Loucy (cell line): ENCODE results near the gene LCN12.

Experiments used
- H2AFZ ChIP-seq: fragments of 200-600 bp; sonication (generic); 2 replicates; pipeline ENCODE4 v1.6.0; 2016; ENCODE audit warnings: antibody characterized with exemption, mild to moderate bottlenecking, low read length, moderate library complexity
- H3F3A ChIP-seq: fragments of 200-600 bp; 2 replicates; pipeline ENCODE4 v1.6.0; 2016; ENCODE audit warnings: antibody characterized with exemption, low read depth, mild to moderate bottlenecking
- H3K27me3 ChIP-seq: fragments of 200-600 bp; sonication (generic); 2 replicates; pipeline ENCODE4 v1.6.1; 2014; ENCODE audit warnings: low read length, mild to moderate bottlenecking; ENCODE audit not compliant: insufficient read depth, poor library complexity, severe bottlenecking
- H3K36me3 ChIP-seq: fragments of 200-600 bp; sonication (generic); 2 replicates; pipeline ENCODE4 v1.6.1; 2016; ENCODE audit warnings: low read length; ENCODE audit not compliant: insufficient read depth
- H3K4me1 ChIP-seq: fragments of 200-600 bp; sonication (generic); 2 replicates; pipeline ENCODE4 v1.5.1; 2014; ENCODE audit warnings: low read length, mild to moderate bottlenecking; ENCODE audit not compliant: insufficient read depth, poor library complexity, severe bottlenecking
- H3K4me2 ChIP-seq: fragments of 200-600 bp; sonication (generic); 2 replicates; pipeline ENCODE4 v1.6.0; 2014; ENCODE audit warnings: antibody characterized with exemption, low read length, low read depth, mild to moderate bottlenecking; ENCODE audit not compliant: poor library complexity, severe bottlenecking
- H3K4me3 ChIP-seq: fragments of 200-600 bp; sonication (generic); 2 replicates; pipeline ENCODE4 v1.5.1; 2014; ENCODE audit warnings: low read length, mild to moderate bottlenecking, mixed read lengths; ENCODE audit not compliant: poor library complexity, severe bottlenecking
- H3K79me2 ChIP-seq: fragments of 200-600 bp; sonication (generic); 2 replicates; pipeline ENCODE4 v1.6.1; 2014; ENCODE audit warnings: low read length; ENCODE audit not compliant: insufficient read depth
- H3K9ac ChIP-seq: fragments of 200-600 bp; sonication (generic); 2 replicates; pipeline ENCODE4 v1.6.0; 2014; ENCODE audit warnings: mild to moderate bottlenecking, low read depth, low read length, moderate library complexity; ENCODE audit not compliant: poor library complexity, severe bottlenecking
- H3K9me2 ChIP-seq: fragments of 200-600 bp; sonication (generic); replicated peaks from 2 replicates; pipeline ENCODE4 v1.6.1; 2016; ENCODE audit warnings: low read depth, low read length, mixed read lengths
- H3K9me3 ChIP-seq: fragments of 200-600 bp; sonication (generic); 2 replicates; pipeline ENCODE4 v1.6.1; 2014; ENCODE audit warnings: mild to moderate bottlenecking, antibody characterized with exemption, low read length, low read depth; ENCODE audit not compliant: insufficient read depth
- H4K20me1 ChIP-seq: fragments of 200-600 bp; sonication (generic); 2 replicates; pipeline ENCODE4 v1.6.0; 2014; ENCODE audit warnings: antibody characterized with exemption, low read length, mild to moderate bottlenecking; ENCODE audit not compliant: insufficient read depth, poor library complexity, severe bottlenecking
- CTCF ChIP-seq: fragments of 200-600 bp; sonication (generic); conservative IDR thresholded peaks from 2 replicates; pipeline ENCODE4 v1.5.1; 2014; ENCODE audit warnings: mild to moderate bottlenecking, antibody characterized with exemption, low read length
- EZH2phosphoT487 ChIP-seq: fragments of 200-600 bp; IDR thresholded peaks from 2 replicates; pipeline ENCODE4 v1.6.1; 2018; ENCODE audit warnings: antibody characterized with exemption, mild to moderate bottlenecking, moderate library complexity, borderline replicate concordance

Gene LCN12

GRCh38 chr9:136907011-136907914 lies 44.8 kb upstream of the LCN12 start:
- no peak for TF ChIP-seq CTCF
- TF ChIP-seq EZH2phosphoT487: no peak
- Histone ChIP-seq H3K4me2 (no peak overlapping the region), H3K36me3 (peaks cover 72% of the 10 kb centered on the region; the same call in 1 of the 2 replicates), H3K9me2 (no peaks in the 10 kb centered on the region), H3K4me1 (no peaks in the 10 kb centered on the region), H3K9me3 (no peaks in the 10 kb centered on the region), H3K27me3 (no peaks in the 10 kb centered on the region), H4K20me1 (peaks cover 12% of the 10 kb centered on the region), H2AFZ (no peak overlapping the region), H3K9ac (no peak overlapping the region), H3F3A (no peaks in the 10 kb centered on the region), H3K4me3 (no peak overlapping the region), H3K79me2 (peaks cover 6% of the 10 kb centered on the region; the same call in 1 of the 2 replicates)

GRCh38 chr9:136910197-136910900 lies 41.7 kb upstream of the LCN12 start:
- Histone ChIP-seq H3K36me3 (peaks cover 74% of the 10 kb centered on the region; the same call in 1 of the 2 replicates), H2AFZ (no peak overlapping the region), H3K4me3 (no peak overlapping the region), H3F3A (no peaks in the 10 kb centered on the region), H3K4me2 (no peak overlapping the region), H3K9me3 (no peaks in the 10 kb centered on the region), H3K9me2 (no peaks in the 10 kb centered on the region), H4K20me1 (peaks cover 3% of the 10 kb centered on the region), H3K9ac (no peak overlapping the region), H3K27me3 (no peaks in the 10 kb centered on the region), H3K4me1 (no peaks in the 10 kb centered on the region), H3K79me2 (0 out of 2 replicates have a peak, but pooled peaks cover 2% of the 10 kb centered on the region)
- TF ChIP-seq CTCF (no peak), EZH2phosphoT487 (no peak)

- H3K27me3 ChIP-seq: no peaks in the 10 kb centered on the region
- H3K4me1 ChIP-seq: no peaks in the 10 kb centered on the region
- no peaks in the 10 kb centered on the region for H3K9me3 ChIP-seq
- no peak overlapping the region for H3K4me3 ChIP-seq
- no peak overlapping the region for H3K4me2 ChIP-seq
- TF ChIP-seq EZH2phosphoT487: no peak
- TF ChIP-seq CTCF: 0 out of 2 replicates have a peak, but pooled peaks have one; percentile 18
- 0 out of 2 replicates have a peak, but pooled peaks cover 3% of the 10 kb centered on the region for H3K79me2 ChIP-seq
- no peak overlapping the region for H3K9ac ChIP-seq
- no peaks in the 10 kb centered on the region for H3F3A ChIP-seq
- peaks cover 75% of the 10 kb centered on the region; the same call in 1 of the 2 replicates for H3K36me3 ChIP-seq
- no peaks in the 10 kb centered on the region for H3K9me2 ChIP-seq
- H2AFZ ChIP-seq: no peak overlapping the region
- no peaks in the 10 kb centered on the region for H4K20me1 ChIP-seq
Measured at GRCh38 chr9:136910901-136911245, 41.2 kb upstream of the LCN12 start.
